Activated T-cell treated with anti-CD3 and anti-CD28 coated beads, Interleukin-2, amount 50 U/mL, for 4 hours (primary cell): ENCODE results near the gene HSF5. TPM values are rescaled to one million over a fixed set of nuclear protein-coding genes. Genes with fewer than 3 reads are reported as not detected.
A peak's percentile ranks its signal among the peaks of the same experiment; 100 is the strongest.

Experiments used
- ATAC-seq, 2 donors: fragments of 200-7000 bp; cut with Tn5 transposase; one replicate each; pipeline ENCODE4 v1.10.0; 2021
- DNase-seq: peaks from one replicate; pipeline ENCODE4 v3.0.0-alpha.2; 2020
- H3K27me3 Mint-ChIP-seq: one replicate; pipeline ENCODE4 v1.8.0; 2021; ENCODE audit warnings: low read depth, mixed read lengths
- H3K36me3 Mint-ChIP-seq: one replicate; pipeline ENCODE4 v1.8.0; 2022; ENCODE audit warnings: mixed read lengths; ENCODE audit not compliant: insufficient read depth
- H3K4me1 Mint-ChIP-seq: one replicate; pipeline ENCODE4 v1.8.0; 2021; ENCODE audit warnings: low read depth, mixed read lengths
- H3K4me3 Mint-ChIP-seq: one replicate; pipeline ENCODE4 v1.8.0; 2021; ENCODE audit warnings: mild to moderate bottlenecking, moderate library complexity, mixed read lengths
- H3K9me3 Mint-ChIP-seq: one replicate; pipeline ENCODE4 v1.8.0; 2021; ENCODE audit warnings: mixed read lengths
- total RNA-seq, 3 donors: library from RNA; stranded (reverse); gene quantifications; one replicate each; pipeline ENCODE4 v1.2.1, GENCODE V29; 2021

The HSF5 gene
- total RNA-seq, 3 donors from 2014 or later, result 4.4 to 5.1 (median 5.0) TPM

DNA sequence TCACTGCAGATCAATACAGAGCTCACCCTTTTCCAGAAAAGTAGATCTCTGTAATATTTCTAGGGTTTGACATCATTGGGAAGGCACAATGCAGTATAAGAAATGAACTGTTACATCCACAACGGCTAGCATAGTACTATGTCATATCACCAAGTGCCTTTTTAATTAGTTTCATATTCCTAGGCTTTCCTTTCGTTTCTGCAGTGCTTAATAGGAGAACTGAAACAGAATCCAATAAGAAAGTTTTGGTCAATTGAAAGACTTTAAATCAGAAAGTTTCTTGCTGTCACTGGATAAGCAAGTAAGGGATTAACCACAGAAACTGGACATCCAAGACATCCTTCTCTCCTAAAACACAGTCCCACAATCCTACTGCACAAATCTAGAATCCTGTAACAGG, 67.4 kb downstream of the HSF5 start:
- Mint-ChIP-seq H3K36me3 (peaks cover 2% of the 10 kb centered on the region), H3K9me3 (no peaks in the 10 kb centered on the region), H3K27me3 (no peaks in the 10 kb centered on the region), H3K4me3 (no peak overlapping the region), H3K4me1 (peaks cover 16% of the 10 kb centered on the region)
- DNase-seq (no peak), ATAC-seq (no peak)

DNA sequence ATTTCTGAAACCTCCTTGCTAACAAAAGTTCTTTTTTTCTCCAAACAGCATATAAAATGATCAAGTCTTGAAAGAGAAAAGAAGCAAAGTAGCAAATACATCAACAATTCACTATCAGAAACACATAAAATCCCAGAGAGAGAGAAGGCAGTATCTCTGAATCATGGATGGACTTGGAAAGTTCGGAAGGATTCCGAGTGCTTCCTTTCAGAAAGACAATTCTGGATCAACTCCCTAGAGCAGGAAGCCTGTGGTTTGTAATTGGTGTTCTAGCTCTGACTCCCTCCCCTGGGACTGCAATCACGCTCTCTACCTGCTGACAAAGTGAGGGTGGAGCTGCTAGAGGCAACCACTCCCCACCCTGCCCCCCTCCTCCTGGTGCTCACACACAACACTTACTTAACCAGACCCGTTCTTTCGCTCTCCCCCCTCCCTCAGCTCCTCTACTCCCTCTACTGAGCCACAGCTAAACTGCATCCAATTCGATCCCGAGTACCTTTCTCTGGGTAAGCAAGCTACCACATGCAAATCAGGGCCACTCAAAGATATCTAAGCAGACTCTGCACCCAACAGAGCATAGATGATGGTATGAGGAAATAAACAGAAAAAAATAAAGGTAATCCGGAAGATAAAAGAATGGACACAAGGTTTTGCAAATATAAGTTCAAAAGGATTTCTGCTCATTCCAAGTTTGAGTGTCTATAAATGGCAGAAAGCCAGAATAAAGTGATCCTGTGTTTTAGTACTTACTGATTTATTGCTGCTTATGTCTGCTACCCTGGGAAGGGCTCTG, 70.7 kb downstream of the HSF5 start, which contains the start of gene RNF43:
RNF43 (minus strand) TSS at position 235 of the 793 bp plus-strand sequence. CDS start 1,957 bp downstream, outside the sequence.
- Mint-ChIP-seq H3K9me3 (no peaks in the 10 kb centered on the region), H3K36me3 (no peaks in the 10 kb centered on the region), H3K27me3 (no peaks in the 10 kb centered on the region), H3K4me3 (no peak within 1 kb of the TSS), H3K4me1 (peaks cover 23% of the 10 kb centered on the region)
- DNase-seq (peak; percentile 84), ATAC-seq (peak; percentile 99 to 100)

DNA sequence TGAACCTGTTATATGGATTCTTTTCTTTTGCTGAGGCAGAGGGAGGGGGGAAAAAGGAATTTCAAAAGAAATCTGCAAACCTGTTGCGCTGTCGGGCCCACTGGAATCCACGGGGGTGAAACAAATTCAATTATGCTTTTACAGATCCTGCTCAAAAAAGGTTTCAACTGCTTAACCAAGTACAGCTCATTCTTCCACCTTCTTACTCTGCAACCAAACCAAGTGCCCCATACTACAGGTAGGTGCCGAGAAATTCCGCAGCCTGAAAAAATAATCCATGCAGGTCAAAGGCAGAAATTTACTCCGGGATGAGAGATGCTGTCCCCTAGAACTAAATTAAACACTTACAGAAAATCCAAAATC, 71.3 kb downstream of the HSF5 start:
- Mint-ChIP-seq H3K27me3 (no peaks in the 10 kb centered on the region), H3K4me1 (peaks cover 23% of the 10 kb centered on the region), H3K36me3 (no peaks in the 10 kb centered on the region), H3K4me3 (no peak overlapping the region), H3K9me3 (no peaks in the 10 kb centered on the region)
- ATAC-seq (no peak), DNase-seq (no peak)

DNA sequence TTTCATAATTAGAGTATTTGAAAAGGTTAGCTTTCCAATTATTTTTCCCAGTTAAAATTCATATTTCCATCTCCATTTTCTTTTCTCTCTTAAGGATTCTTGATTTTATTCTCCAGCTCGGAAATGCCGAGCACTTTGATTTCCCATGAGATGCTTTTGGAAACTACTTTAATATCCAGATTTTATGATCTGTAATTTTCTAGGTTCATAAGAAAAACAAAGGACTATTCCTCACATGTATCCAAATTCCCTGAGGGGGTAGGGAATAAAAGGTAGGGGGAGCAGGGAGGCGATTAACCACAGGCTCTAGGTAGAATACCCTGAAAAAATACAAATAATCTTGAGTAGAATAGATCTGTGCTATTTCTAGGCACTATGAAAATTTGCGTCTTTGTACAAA, 71.8 kb downstream of the HSF5 start:
- no peak overlapping the region for H3K4me3 Mint-ChIP-seq
- no peaks in the 10 kb centered on the region for H3K36me3 Mint-ChIP-seq
- no peak for DNase-seq
- ATAC-seq, result no peak
- peaks cover 26% of the 10 kb centered on the region for H3K4me1 Mint-ChIP-seq
- no peaks in the 10 kb centered on the region for H3K9me3 Mint-ChIP-seq
- H3K27me3 Mint-ChIP-seq, result no peaks in the 10 kb centered on the region

DNA sequence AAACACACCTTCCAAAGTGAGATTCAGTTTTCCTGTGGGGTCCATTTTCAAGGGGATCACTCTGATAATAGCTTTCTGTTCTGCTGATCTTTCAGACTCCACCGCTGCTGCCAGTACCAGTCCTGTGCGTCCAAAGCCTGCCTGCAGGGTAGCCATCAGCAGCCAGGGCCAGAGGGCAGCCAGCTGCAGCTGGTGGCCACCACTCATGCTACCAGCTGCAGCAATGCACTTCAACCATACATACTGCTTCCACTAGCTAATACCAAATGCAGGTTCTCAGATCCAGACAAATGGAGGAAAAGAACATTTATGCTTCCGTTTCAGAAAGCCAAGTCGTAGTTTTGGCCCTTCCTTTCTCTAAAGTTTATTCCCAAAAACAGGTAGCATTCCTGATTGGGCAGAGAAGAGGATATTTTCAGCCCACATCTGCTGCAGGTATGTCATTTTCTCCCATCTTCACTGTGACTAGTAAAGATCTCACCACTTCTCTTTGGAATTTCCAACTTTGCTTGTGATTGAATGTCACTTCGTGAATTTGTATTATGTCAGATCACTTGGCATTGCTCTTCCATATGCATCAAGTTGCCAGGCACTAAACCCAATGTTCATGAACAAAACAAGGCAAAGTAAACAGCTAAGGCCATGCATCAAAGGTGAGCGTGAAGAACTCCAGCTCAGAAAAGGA, 72.7 kb downstream of the HSF5 start:
- H3K9me3 Mint-ChIP-seq, result no peaks in the 10 kb centered on the region
- ATAC-seq (no peak), DNase-seq (no peak)
- H3K36me3 Mint-ChIP-seq, result no peaks in the 10 kb centered on the region
- H3K27me3 Mint-ChIP-seq, result no peaks in the 10 kb centered on the region
- H3K4me3 Mint-ChIP-seq, result no peak overlapping the region
- H3K4me1 Mint-ChIP-seq, result peaks cover 26% of the 10 kb centered on the region

DNA sequence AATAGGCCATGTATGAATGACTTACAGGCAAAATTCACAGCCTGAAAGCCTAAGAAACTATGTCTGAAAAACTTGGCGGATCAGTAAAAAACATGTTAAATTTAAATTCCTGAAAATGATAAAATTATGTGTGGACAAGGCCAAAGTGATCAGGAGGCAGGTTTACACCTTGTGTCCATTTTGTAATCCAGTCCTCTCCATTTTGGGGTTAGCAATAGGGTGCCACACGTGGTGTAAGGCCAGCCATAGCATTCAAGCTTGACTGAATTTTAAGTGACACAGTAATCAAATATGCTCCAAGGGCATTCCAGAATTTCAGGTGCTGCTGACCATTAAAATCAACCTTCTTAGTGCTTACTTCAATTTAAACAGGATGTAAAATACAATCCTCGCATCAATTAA, 73.6 kb downstream of the HSF5 start:
- no peaks in the 10 kb centered on the region for H3K36me3 Mint-ChIP-seq
- H3K9me3 Mint-ChIP-seq, result no peaks in the 10 kb centered on the region
- no peak overlapping the region for H3K4me3 Mint-ChIP-seq
- H3K27me3 Mint-ChIP-seq, result no peaks in the 10 kb centered on the region
- H3K4me1 Mint-ChIP-seq, result peaks cover 26% of the 10 kb centered on the region
- DNase-seq (no peak), ATAC-seq (no peak)

DNA sequence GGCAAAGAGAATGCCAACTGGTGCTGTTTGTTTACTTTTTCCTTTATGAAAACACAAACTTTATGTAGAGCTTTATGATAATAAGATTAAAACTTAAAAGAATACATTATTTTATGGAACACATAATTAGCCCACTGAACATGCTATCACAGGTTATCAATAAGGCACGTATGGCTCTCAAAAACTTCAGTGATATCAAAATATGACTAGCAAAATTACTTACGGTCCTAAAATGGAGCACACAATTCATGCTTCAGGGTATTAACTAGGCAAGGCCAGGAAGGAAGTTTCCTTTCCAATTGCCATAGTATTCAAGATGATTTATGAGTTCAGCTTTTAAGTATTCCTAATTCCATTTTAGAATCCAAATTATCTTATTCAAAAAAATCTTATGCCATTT, 74.5 kb downstream of the HSF5 start:
- H3K36me3 Mint-ChIP-seq, result no peaks in the 10 kb centered on the region
- peaks cover 26% of the 10 kb centered on the region for H3K4me1 Mint-ChIP-seq
- no peaks in the 10 kb centered on the region for H3K27me3 Mint-ChIP-seq
- no peak overlapping the region for H3K4me3 Mint-ChIP-seq
- ATAC-seq, result no peak
- no peaks in the 10 kb centered on the region for H3K9me3 Mint-ChIP-seq
- DNase-seq, result no peak

DNA sequence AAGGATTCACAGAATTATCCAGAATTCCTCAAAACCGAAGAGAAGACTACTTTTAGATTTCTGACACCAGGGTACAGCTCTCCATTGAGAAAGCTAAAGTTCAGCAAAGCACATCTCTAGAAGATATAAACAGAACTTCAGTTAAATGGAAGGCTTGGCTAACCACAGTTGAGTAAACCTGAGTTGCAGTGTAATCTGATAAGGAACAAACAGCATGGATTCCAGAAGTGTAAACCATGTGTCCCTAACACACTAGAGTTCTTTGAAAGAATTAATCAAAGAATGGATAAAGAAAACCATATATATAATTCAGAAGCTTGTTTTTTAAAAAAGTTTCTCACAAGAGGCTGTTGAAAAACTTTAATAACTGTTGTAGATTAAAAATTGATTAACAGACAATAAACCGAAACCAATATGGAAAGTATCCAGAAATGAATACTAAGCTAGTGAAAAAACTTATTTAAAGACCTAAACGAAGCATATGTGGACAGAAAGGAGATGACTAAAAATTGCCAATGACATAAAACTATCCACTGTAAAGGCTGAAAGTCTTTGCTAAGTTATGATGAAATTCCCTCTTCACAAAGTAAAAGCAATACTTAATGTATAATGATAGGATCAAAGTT, 75.1 kb downstream of the HSF5 start:
- Mint-ChIP-seq H3K36me3 (no peaks in the 10 kb centered on the region), H3K27me3 (no peaks in the 10 kb centered on the region), H3K4me1 (peaks cover 21% of the 10 kb centered on the region), H3K4me3 (no peak overlapping the region), H3K9me3 (no peaks in the 10 kb centered on the region)
- DNase-seq, result no peak
- no peak for ATAC-seq

DNA sequence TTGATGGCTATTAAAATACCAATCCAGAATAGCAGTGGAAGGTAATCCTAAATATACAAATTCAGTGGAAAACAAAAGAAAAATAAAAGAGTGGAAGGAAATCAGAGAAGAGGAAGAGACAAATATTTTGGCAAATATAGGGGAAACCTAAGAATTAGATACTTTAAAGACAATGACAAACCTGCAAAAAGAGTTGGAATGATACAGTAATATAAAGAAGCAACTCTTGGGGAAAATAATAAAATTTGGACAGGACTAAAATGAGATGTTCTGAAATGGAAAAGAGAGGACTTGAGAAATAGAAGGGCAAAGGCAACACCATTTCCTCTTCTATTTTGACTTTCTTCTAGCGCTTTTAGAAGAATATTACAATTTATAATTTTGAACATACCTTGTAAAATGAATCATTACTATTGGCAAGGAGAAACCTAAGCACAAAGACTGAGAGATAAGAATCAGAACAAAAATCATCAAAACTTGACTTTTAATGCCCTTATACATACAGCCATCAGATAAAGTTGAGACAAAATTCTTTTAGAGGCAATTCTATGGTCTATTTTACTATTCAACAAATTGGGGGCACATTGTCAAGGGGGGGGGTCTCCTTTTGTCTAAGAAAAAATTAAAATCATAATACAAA, 76.0 kb downstream of the HSF5 start:
- Mint-ChIP-seq H3K4me1 (peaks cover 12% of the 10 kb centered on the region), H3K36me3 (no peaks in the 10 kb centered on the region), H3K4me3 (no peak overlapping the region), H3K9me3 (no peaks in the 10 kb centered on the region), H3K27me3 (no peaks in the 10 kb centered on the region)
- no peak for DNase-seq
- no peak for ATAC-seq

DNA sequence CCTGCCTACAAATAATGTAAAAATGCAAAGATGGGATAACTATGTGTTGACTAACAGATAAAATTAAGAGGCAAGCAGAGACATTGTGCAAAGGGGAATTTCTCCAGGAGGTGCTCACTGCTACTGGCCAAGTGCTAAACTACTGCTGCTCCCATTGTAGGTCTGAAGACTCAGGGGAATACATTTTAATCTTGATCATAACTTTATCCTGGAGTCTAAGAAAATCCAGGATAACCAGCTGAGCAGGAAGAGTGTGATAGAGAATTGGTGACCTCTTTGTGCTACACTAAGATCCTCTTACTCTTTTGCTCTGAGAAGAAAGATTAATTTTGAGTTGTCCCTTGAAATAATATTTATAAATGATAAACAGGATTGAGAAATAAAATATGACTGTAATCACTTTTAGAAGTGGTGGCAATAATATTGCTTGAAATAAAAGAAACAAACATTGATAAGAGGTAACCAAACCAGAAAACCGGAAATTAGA, 76.8 kb downstream of the HSF5 start:
- ATAC-seq (no peak), DNase-seq (no peak)
- H3K4me1 Mint-ChIP-seq, result peaks cover 10% of the 10 kb centered on the region
- no peak overlapping the region for H3K4me3 Mint-ChIP-seq
- no peaks in the 10 kb centered on the region for H3K36me3 Mint-ChIP-seq
- no peaks in the 10 kb centered on the region for H3K9me3 Mint-ChIP-seq
- H3K27me3 Mint-ChIP-seq, result no peaks in the 10 kb centered on the region

DNA sequence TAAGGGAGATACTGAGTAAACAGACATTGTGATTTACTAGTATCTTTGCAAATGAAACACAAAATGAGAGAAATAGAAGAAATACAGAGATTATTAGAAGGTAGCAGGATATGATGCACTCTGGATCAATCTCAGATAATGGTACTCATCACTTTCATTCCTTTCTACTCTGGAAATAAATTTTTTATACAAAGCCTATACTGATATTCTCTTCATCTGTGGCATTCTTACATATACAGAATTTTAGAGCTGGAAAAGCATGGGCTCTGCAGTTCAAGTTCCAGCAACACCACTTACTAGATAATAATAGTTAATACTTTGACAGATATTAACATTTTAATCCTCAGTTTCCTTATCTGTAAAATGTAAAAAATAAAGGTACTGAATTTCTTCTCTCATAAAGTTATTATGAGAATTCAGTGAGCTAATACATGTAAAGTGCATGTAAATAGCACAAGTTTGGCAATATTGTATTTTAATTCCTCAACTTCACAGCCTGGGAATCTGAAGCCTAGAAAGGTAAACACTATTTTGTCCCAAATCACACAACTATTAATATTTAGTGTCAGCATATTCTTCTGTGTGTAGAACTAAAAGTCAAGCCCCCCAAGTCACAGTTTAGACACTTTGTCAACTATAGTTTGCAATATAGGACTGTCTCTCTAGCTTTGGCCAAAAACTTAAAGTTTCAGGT, 77.3 kb downstream of the HSF5 start:
- no peak overlapping the region for H3K4me3 Mint-ChIP-seq
- ATAC-seq (no peak), DNase-seq (no peak)
- no peaks in the 10 kb centered on the region for H3K9me3 Mint-ChIP-seq
- H3K27me3 Mint-ChIP-seq, result no peaks in the 10 kb centered on the region
- H3K4me1 Mint-ChIP-seq, result peaks cover 10% of the 10 kb centered on the region
- H3K36me3 Mint-ChIP-seq, result no peaks in the 10 kb centered on the region

DNA sequence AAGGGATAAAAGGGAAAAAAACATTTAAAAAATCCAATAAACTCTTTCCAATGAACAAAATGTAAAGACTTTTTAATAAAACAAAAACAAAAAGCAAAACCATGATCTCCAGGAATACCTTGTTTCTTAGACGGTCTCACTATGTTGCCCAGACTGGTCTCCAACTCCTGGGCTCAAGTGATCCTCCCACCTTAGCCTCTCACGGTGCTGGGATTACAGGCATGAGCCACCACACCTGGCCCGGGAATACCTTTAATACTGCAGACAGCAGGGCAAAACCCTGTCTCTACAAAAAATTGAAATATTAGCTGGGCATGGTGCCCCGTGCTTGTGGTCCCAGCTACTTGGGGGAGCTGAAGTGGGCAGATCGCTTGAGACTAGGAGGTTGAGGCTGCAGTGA, 78.8 kb downstream of the HSF5 start:
- Mint-ChIP-seq H3K9me3 (no peaks in the 10 kb centered on the region), H3K27me3 (no peaks in the 10 kb centered on the region), H3K4me3 (no peak overlapping the region), H3K36me3 (no peaks in the 10 kb centered on the region), H3K4me1 (peaks cover 10% of the 10 kb centered on the region)
- no peak for DNase-seq
- ATAC-seq, result no peak

DNA sequence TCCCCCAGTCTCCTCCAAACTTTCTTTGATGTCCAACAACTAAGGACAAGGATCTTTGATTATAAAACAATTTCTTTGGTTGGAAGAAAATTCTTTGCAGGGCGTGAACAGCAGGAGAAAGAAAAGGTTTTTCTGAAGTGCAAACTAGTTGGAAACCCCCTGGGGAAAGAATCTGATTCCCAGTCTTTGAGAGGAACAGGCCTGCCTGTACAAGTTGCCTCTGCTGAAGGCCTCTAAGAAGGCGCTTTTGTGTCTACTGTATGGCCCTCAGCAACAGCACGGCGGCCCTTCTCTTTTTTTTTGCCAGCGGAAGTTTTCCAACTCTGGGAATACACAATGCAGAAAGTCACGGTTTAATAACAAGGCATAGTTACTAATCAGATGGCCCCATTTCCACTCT, 84.9 kb downstream of the HSF5 start:
- peaks cover 3% of the 10 kb centered on the region for H3K36me3 Mint-ChIP-seq
- no peak overlapping the region for H3K4me3 Mint-ChIP-seq
- DNase-seq (no peak), ATAC-seq (no peak)
- H3K27me3 Mint-ChIP-seq, result no peaks in the 10 kb centered on the region
- no peaks in the 10 kb centered on the region for H3K9me3 Mint-ChIP-seq
- H3K4me1 Mint-ChIP-seq, result peaks cover 7% of the 10 kb centered on the region

DNA sequence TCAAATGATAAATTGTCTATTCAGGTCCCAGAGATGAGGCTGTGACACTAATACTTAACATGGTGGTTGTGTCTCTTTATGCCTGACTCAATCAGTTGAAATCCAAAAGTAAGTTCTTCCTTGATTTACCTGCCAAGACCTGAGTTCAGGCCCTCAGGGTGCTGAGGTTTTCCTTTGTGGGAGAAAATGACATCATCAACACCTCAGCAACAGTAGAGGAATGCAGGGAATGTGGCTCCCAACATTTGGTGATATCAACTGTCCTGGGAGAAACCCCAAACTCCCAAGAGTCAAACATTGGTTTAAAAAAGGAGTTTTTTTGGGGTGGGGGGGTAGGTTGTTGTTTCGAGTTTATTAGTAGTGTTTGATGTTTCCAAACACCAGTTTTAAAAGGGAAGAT, 85.5 kb downstream of the HSF5 start:
- DNase-seq (no peak), ATAC-seq (no peak)
- H3K4me1 Mint-ChIP-seq, result peaks cover 7% of the 10 kb centered on the region
- no peak overlapping the region for H3K4me3 Mint-ChIP-seq
- peaks cover 3% of the 10 kb centered on the region for H3K36me3 Mint-ChIP-seq
- no peaks in the 10 kb centered on the region for H3K27me3 Mint-ChIP-seq
- H3K9me3 Mint-ChIP-seq, result no peaks in the 10 kb centered on the region
